ENCODE results near the gene GLIS1.
A peak's percentile ranks its signal among the peaks of the same experiment; 100 is the strongest.

GLIS1 gene

GRCh38 chr1:53755874-53756273 lies 16.9 kb upstream of the GLIS1 start:
- no peaks in the 10 kb centered on the region for H3K27me3 ChIP-seq (ENCODE audit: low read depth)
- H3K4me3 ChIP-seq, result no peak overlapping the region
- in situ Hi-C loops (cut with MboI; ENCODE audit: low sequenced_read_pairs), result no loop called here
- no peaks in the 10 kb centered on the region for H3K9me3 ChIP-seq
- no peaks in the 10 kb centered on the region for H3K36me3 ChIP-seq (replicated peaks)
- no peak for DNase-seq (ENCODE audit: low spot score in 2 of 2)
- no peaks in the 10 kb centered on the region for H3K4me1 ChIP-seq

GRCh38 chr1:53754484-53755312 lies 15.7 kb upstream of the GLIS1 start:
- Histone ChIP-seq H3K4me3 (no peak overlapping the region), H3K9me3 (no peaks in the 10 kb centered on the region), H3K36me3 (replicated peaks) (no peaks in the 10 kb centered on the region), H3K27me3 (ENCODE audit: low read depth) (no peaks in the 10 kb centered on the region), H3K4me1 (no peaks in the 10 kb centered on the region)
- in situ Hi-C loops (cut with MboI; ENCODE audit: low sequenced_read_pairs), result no loop called here
- peak; percentile 46 to 58 for DNase-seq (ENCODE audit: low spot score in 2 of 2)

- no peaks in the 10 kb centered on the region for H3K4me1 ChIP-seq
- no peak overlapping the region for H3K4me3 ChIP-seq
- no peaks in the 10 kb centered on the region for H3K27me3 ChIP-seq (ENCODE audit: low read depth)
- no peaks in the 10 kb centered on the region for H3K36me3 ChIP-seq (replicated peaks)
- in situ Hi-C loops (cut with MboI; ENCODE audit: low sequenced_read_pairs), result no loop called here
- no peaks in the 10 kb centered on the region for H3K9me3 ChIP-seq
- DNase-seq (ENCODE audit: low spot score in 2 of 2), result no peak
These were observed 13.3 kb upstream of the GLIS1 start for GRCh38 chr1:53752281-53752680.

GRCh38 chr1:53747841-53748240 lies 8.9 kb upstream of the GLIS1 start:
- no peaks in the 10 kb centered on the region for H3K4me1 ChIP-seq
- H3K4me3 ChIP-seq, result no peak overlapping the region
- no peaks in the 10 kb centered on the region for H3K36me3 ChIP-seq (replicated peaks)
- no peaks in the 10 kb centered on the region; the same call in 1 of the 2 replicates for H3K9me3 ChIP-seq
- no peak for DNase-seq (ENCODE audit: low spot score in 2 of 2)
- in situ Hi-C loops (cut with MboI; ENCODE audit: low sequenced_read_pairs), result loop anchor here (10.0 kb wide), 1 partner anchor 263 kb away; no protein-coding TSS in a partner anchor
- no peaks in the 10 kb centered on the region for H3K27me3 ChIP-seq (ENCODE audit: low read depth)

- H3K9me3 ChIP-seq, result no peaks in the 10 kb centered on the region; the same call in 1 of the 2 replicates
- no peaks in the 10 kb centered on the region for H3K4me1 ChIP-seq
- no peak for DNase-seq (ENCODE audit: low spot score in 2 of 2)
- peaks cover 24% of the 10 kb centered on the region for H3K27me3 ChIP-seq (ENCODE audit: low read depth)
- in situ Hi-C loops (cut with MboI; ENCODE audit: low sequenced_read_pairs), result loop anchor here (10.0 kb wide), 1 partner anchor 256 kb away; no protein-coding TSS in a partner anchor
- H3K4me3 ChIP-seq, result no peak overlapping the region
- H3K36me3 ChIP-seq (replicated peaks), result no peaks in the 10 kb centered on the region
These were observed 1.7 kb upstream of the GLIS1 start for GRCh38 chr1:53740621-53741105.

GRCh38 chr1:53738205-53739108 lies 507 bp downstream of the GLIS1 start:
- Histone ChIP-seq H3K9me3 (no peaks in the 10 kb centered on the region; the same call in 1 of the 2 replicates), H3K4me3 (peak overlapping the region; percentile 41), H3K27me3 (ENCODE audit: low read depth) (peaks cover 28% of the 10 kb centered on the region), H3K4me1 (no peaks in the 10 kb centered on the region), H3K36me3 (replicated peaks) (no peaks in the 10 kb centered on the region)
- no peak for DNase-seq (ENCODE audit: low spot score in 2 of 2)
- in situ Hi-C loops (cut with MboI; ENCODE audit: low sequenced_read_pairs), result no loop called here

- no peak overlapping the region for H3K4me3 ChIP-seq
- H3K36me3 ChIP-seq (replicated peaks), result no peaks in the 10 kb centered on the region
- peaks cover 28% of the 10 kb centered on the region for H3K27me3 ChIP-seq (ENCODE audit: low read depth)
- in situ Hi-C loops (cut with MboI; ENCODE audit: low sequenced_read_pairs), result no loop called here
- DNase-seq (ENCODE audit: low spot score in 2 of 2), result no peak
- H3K4me1 ChIP-seq, result no peaks in the 10 kb centered on the region
- no peaks in the 10 kb centered on the region for H3K9me3 ChIP-seq
These were observed 1.2 kb downstream of the GLIS1 start for GRCh38 chr1:53737648-53738204.

- in situ Hi-C loops (cut with MboI; ENCODE audit: low sequenced_read_pairs), result no loop called here
- H3K4me1 ChIP-seq, result no peaks in the 10 kb centered on the region
- no peak for DNase-seq (ENCODE audit: low spot score in 2 of 2)
- no peaks in the 10 kb centered on the region for H3K36me3 ChIP-seq (replicated peaks)
- no peaks in the 10 kb centered on the region for H3K9me3 ChIP-seq
- peaks cover 30% of the 10 kb centered on the region for H3K27me3 ChIP-seq (ENCODE audit: low read depth)
- H3K4me3 ChIP-seq, result no peak overlapping the region
These were observed 2.7 kb downstream of the GLIS1 start for GRCh38 chr1:53736290-53736689.

- Histone ChIP-seq H3K9me3 (no peaks in the 10 kb centered on the region), H3K4me1 (no peaks in the 10 kb centered on the region), H3K36me3 (replicated peaks) (no peaks in the 10 kb centered on the region), H3K4me3 (no peak overlapping the region), H3K27me3 (ENCODE audit: low read depth) (peaks cover 35% of the 10 kb centered on the region)
- in situ Hi-C loops (cut with MboI; ENCODE audit: low sequenced_read_pairs), result no loop called here
- no peak for DNase-seq (ENCODE audit: low spot score in 2 of 2)
These were observed 3.3 kb downstream of the GLIS1 start for GRCh38 chr1:53735681-53736080.

GRCh38 chr1:53735261-53735660 lies 3.7 kb downstream of the GLIS1 start:
- in situ Hi-C loops (cut with MboI; ENCODE audit: low sequenced_read_pairs), result no loop called here

GRCh38 chr1:53734650-53735211 lies 4.2 kb downstream of the GLIS1 start:
- no peaks in the 10 kb centered on the region for H3K36me3 ChIP-seq (replicated peaks)

More at GRCh38 chr1:53735261-53735660, 3.7 kb downstream of the GLIS1 start:
- no peak for DNase-seq (ENCODE audit: low spot score in 2 of 2)
- H3K36me3 ChIP-seq (replicated peaks), result no peaks in the 10 kb centered on the region
- H3K9me3 ChIP-seq, result no peaks in the 10 kb centered on the region
- H3K4me1 ChIP-seq, result no peaks in the 10 kb centered on the region
- H3K4me3 ChIP-seq, result no peak overlapping the region
- H3K27me3 ChIP-seq (ENCODE audit: low read depth), result peaks cover 39% of the 10 kb centered on the region

GRCh38 chr1:53733975-53734649 lies 4.9 kb downstream of the GLIS1 start:
- Histone ChIP-seq H3K27me3 (ENCODE audit: low read depth) (peaks cover 39% of the 10 kb centered on the region), H3K4me3 (no peak overlapping the region), H3K4me1 (no peaks in the 10 kb centered on the region), H3K36me3 (replicated peaks) (no peaks in the 10 kb centered on the region), H3K9me3 (no peaks in the 10 kb centered on the region)
- in situ Hi-C loops (cut with MboI; ENCODE audit: low sequenced_read_pairs), result no loop called here
- DNase-seq (ENCODE audit: low spot score in 2 of 2), result no peak

More at GRCh38 chr1:53734650-53735211, 4.2 kb downstream of the GLIS1 start:
- H3K9me3 ChIP-seq, result no peaks in the 10 kb centered on the region
- H3K4me3 ChIP-seq, result no peak overlapping the region
- no peak for DNase-seq (ENCODE audit: low spot score in 2 of 2)
- in situ Hi-C loops (cut with MboI; ENCODE audit: low sequenced_read_pairs), result no loop called here
- H3K4me1 ChIP-seq, result no peaks in the 10 kb centered on the region
- peaks cover 39% of the 10 kb centered on the region for H3K27me3 ChIP-seq (ENCODE audit: low read depth)

GRCh38 chr1:53733447-53733931 lies 5.5 kb downstream of the GLIS1 start:
- no peak for DNase-seq (ENCODE audit: low spot score in 2 of 2)
- no peaks in the 10 kb centered on the region for H3K9me3 ChIP-seq
- in situ Hi-C loops (cut with MboI; ENCODE audit: low sequenced_read_pairs), result no loop called here

More at GRCh38 chr1:53733447-53733931, 5.5 kb downstream of the GLIS1 start:
- H3K27me3 ChIP-seq (ENCODE audit: low read depth), result peaks cover 35% of the 10 kb centered on the region
- no peaks in the 10 kb centered on the region for H3K36me3 ChIP-seq (replicated peaks)
- H3K4me1 ChIP-seq, result no peaks in the 10 kb centered on the region
- H3K4me3 ChIP-seq, result no peak overlapping the region

All from HAP-1 (cell line).